Measurements from ENCODE around the gene ADCY5.
A peak's percentile ranks its signal among the peaks of the same experiment; 100 is the strongest.

ADCY5 gene

DNA sequence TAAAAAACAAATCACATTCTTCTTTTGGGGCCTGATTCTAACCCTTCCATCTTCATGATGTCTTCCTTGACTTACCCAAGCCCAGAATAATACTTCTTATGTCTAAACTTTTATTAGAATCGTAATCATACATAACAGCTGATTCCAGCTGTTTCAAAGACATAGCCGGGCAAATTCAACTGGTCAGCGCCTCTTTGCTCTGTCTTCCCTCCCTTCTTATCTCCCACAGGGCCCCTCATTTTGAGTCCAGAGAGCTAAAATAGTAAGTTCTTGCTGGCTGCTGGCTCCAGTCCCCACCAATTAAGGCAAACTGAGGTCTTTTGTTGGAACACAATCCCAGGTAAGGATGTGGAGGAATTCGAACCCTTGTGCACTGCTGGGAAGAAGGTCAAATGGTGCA lies 108.6 kb downstream of the ADCY5 start:
- DNase-seq = no peak

DNA sequence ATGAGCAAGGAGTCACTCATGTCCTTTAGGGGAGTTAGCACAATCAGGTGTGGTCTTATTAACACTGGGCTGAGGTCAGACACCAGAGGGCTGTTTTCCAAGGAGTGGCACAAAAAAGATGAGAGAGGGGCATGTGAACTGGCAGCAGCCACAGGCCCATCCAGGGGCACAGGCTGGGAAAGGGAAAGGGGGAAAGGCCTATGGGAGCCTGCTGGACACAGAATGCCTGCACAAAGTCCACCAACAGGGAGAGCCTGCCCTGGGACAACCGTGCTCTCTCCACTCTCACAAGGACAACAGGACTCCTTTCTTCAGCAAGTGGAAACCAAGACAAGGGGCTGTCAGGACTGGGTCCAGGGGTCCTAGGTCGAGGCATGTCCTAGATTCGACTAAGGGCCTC lies 109.6 kb downstream of the ADCY5 start:
- no peak for DNase-seq

DNA sequence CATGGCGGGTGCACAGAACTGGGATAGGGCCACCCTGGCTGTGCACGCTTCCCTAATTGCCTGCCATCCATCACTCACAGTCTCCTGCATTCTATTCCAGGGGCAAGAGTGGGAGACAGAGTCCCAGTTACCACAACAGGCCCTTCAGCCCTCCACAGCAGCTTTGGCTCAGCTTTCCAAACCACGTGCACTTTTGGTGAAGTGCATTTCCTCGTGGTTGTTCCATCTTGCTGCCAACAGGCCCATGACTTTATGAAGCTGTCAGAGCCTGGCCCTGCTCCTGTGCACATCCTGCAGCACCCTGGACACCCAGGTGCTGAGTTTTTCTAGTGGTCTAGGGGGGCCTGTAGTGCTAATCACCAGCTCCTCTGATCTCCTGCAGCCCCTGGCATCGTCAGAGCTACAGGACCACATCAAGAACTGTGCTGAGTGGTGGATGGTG lies 110.2 kb downstream of the ADCY5 start:
- DNase-seq = no peak

DNA sequence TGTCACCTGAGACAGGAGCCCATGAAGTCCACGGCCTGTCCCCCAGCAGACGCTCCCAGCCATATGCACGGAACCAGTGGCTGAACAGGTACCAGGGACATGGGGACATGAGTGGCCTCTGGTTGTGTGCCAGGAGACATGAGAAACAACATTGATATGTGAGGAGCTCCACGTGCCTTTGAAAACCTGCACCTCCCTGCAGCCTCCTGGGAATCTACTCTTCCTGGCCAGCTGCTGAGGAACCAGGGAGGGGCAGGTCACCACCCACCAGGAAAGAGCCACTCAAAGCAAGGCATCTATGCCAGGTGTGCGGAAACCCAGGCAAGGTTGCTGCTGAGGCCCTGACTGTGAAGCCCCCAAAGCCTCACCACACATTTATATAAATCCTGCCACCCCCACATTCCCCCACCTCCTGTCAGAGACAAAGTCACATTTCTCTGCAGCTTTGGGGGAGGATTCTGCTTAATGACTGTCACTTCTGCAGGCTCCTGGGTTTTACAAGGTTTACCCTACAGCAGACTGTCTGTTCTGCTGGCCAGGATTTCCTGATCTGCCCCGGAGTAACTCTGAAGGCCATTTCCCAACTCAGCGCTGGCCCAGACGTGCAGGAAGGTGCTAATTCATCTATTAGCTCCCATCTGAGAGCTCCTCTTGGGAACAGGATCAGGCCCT lies 110.8 kb downstream of the ADCY5 start:
- DNase-seq = no peak

DNA sequence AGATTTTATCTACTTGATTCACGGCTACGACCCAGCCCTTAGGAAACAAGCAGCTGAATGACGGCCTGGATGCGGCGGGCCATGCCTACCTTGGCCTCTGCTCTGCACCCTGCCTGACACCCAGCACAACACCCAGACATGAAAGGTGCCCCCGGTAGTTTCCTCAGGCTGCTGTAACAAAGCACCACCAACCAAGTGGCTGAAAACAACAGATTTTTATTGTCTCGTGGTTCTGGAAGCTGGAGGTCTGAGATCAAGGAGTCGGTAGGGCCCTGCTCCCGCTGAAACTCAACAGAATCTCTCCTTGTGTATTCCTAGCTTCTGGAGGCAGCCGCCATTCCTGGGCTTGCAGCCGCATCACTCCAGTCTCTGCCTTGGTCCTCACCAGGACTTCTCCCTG lies 111.7 kb downstream of the ADCY5 start:
- DNase-seq = no peak

DNA sequence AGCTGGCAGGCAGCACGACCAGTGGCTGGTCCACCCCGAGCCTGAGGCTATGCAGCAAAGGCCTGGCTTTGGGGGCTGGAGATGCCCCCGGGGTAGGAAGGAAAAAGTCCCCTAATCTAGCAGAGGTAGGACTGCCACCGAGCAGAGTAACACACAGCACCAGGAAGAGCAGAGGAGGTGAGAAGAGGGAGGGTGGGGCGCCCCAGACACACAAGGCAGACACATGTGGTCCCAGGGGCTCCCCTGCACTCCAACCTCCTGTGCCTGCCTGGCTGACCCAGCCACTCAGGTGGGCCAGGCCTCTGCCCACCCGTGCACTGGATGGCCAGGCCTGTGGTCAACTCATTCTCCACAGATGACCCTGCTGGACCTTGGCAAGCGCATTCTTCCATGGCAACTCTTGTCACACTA lies 112.4 kb downstream of the ADCY5 start:
- no peak for DNase-seq

DNA sequence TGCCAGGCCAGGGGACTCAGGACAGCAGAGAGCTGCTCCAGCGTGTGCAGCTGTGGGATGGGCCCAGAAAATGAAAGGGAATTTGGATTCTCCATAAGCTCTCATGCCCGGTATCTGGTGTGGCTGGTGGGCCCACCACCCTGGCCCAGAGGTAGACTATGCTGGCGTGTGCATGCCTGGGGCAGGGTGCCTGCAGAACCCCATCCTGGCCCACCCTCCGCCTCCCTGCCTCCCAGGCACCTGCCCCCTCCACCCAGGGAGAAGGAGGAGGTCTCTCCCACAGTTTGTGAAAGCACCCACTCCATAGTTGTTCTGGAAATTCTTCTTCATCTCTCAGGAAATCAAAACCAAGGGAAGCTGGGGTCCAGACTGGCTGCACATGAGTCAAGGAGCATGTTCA lies 112.9 kb downstream of the ADCY5 start:
- no peak for DNase-seq

DNA sequence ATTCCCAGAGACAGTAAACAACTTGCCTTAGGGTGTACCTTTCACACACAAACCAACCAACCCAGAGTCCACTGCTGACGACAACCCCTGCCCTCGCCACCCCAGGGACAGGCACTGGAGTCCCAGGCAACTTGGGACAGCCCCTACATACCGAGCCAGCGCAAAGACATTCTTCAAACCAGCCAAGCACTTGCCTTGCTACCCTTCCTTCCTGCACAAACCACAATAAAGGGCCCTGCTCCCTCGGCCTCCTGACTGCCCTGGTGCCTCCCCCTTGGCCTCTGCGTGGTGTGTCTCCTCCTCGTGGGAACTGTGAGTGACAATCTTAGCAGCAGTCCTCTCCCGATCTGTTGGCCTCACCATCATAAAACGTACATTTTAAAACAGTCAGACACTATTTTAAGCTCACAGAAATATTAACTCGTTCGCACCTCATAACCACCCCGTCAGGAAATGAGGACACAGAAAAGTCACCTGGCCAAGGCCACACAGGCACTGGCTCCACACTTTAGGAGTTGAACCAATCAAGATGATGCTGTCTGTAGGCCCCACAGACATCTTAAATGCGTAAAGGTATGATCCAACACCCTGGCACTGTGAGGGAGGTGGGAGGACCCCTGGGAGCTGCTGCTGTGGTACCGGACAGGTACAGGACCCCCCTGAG lies 113.8 kb downstream of the ADCY5 start:
- DNase-seq = no peak

DNA sequence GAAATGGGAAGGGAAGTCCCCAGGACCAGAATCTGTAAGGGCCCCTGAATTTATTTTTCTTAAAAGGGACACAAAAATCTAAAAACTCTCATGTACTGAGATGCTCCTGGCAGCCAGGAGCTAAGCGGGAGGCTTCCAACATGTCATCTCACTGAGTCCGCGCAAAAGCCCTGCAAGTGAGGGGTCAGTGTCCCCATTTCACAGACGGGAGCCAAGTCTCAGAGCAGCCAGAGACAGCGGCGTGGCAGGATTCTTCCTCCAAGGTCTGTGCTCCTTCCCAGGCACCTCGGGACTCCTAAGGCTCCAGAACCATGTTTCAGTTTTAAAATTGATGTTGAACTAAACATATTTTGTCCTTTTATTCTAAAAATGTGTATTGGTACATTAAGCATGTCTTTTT lies 114.8 kb downstream of the ADCY5 start:
- DNase-seq = no peak

DNA sequence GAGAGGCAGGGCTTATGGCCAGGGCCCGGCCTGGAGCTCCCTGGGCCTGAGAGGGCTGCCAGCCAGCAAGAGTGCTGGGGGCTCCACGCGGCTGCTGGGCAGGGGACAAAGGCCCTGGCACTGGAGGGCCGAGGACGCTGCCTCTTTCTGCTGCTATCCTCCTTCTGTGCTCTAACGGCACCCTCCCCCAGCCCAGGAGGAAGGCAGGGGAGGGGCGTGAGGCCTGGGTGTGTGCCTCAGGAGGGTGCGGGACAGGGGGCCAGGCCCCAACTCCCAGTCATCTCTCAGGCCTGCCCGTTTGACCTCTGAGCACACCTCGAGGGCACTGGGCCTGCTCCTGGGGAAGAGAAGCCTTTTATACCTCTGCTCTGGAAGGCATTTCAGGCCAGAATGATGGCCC lies 115.5 kb downstream of the ADCY5 start:
- no peak for DNase-seq

DNA sequence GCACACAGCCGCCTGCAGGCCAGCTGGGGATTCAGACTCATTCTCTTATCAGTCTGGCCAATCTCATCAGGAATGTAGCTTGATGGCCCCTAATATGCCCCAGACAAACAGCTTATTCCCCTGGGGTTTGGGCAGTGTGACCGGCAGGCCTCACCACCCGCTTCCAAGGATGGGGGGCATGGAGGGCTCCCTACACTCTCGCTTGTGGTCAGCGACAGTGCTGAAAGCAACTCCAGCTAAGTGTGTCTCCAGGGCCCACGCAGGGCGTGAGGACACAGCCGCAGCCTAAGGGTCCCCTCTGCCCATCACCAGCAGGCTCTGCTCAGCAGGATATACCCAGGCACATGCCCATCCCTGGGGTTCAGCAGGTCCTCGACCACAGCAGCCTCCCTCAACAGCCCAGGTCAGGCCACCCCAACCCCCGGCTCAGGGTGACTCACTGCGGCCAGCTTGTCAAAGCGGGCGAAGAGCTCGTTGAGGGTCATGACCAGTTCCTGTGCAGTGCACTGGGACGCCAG lies 116.7 kb downstream of the ADCY5 start:
- no peak for DNase-seq

DNA sequence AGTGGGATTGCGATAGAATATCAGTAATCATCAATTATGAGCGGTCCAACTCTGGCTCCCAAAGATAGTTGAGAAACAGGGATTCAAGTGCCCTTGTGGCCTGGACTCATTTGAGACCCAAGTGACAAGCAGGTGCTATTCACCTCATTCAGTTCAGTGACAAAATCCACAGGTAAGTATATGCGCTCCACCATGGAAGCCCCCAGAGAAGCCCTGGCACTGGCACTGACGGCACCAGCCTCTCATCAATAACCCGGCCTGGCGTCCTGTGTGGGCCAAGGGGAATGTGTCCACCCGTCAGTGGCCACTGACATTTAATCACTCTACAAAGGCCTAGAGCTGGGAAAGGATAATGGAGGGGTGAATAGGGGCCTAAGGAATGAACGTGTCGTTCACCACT lies 117.2 kb downstream of the ADCY5 start:
- DNase-seq = no peak

DNA sequence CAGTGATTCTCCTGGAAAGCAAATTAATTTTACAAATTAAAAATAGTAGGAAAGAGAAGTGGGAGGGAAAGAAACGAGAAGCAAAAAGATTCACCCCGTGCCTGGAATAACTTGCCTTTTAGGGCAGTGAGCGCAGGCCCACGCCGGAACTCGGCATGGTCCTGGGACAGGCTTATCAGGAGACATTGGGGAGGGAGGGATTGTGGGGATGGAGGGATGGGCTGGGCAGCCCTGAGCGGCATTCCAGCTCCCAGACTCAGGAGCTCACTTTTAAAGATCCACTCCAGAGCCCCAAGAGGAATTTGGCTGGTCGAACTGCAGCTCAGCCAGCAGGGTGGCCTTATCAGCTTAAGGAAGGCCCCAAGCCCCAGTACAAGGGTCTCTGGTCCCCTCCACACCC lies 117.9 kb downstream of the ADCY5 start:
- DNase-seq = no peak

DNA sequence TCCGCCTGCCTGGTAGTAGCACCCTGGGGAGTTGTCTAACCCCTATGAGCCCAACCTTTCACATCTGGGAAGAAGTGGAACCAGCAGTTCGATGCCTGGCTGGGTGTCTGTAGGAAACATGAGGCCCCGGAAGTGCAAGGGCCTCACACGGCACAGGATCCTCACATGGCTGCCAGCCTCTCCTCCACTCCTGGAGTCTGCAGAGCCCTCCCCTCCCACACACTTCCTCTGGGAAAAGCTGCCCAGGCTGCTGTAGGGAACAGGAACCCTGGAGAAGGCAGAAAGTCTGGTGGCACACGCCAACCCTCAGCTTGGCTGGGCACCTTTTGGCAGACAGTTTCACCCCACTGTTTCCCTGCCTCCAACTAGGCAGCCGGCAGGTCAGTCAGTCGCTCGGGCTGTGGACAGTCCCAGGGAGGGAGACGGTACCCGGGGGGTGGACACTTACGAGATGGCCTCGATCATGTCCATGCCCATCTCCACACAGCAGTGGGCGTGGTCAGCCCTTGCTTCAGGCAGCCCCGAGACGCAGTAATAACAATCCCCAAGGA lies 118.4 kb downstream of the ADCY5 start:
- no peak for DNase-seq

DNA sequence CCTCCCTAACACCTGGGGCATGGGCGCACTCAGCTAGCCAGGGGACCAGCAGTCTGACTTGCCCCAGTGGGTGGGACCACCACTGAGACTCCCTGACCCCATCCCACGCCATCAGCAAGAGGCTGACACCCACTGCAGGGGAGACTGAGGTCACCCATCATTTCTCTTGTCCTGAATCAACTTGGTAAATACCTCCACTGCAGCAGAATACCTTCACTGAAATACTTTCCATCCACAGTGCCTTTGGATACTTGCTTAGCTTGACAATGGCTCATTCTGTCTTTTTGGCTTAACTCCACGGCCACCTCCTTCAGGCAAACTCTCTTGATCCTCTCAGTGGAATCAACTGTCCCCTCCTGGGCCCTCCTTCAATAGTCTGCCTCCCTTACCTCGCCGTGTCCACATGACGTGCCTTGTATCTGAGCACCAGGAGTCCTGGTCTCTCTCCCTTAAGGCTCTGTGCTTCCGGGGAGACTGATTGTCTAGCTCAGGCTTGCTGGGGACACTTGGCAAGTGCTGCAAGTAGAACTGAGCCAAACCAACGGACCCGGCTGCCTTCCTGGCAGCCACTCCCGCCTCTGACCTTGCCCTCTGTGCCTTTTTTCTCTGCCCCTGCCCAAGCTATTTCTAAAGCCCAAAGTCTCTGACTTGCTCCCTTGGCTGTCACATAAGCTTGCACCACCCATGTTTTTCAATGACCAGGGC lies 119.1 kb downstream of the ADCY5 start:
- DNase-seq = no peak

DNA sequence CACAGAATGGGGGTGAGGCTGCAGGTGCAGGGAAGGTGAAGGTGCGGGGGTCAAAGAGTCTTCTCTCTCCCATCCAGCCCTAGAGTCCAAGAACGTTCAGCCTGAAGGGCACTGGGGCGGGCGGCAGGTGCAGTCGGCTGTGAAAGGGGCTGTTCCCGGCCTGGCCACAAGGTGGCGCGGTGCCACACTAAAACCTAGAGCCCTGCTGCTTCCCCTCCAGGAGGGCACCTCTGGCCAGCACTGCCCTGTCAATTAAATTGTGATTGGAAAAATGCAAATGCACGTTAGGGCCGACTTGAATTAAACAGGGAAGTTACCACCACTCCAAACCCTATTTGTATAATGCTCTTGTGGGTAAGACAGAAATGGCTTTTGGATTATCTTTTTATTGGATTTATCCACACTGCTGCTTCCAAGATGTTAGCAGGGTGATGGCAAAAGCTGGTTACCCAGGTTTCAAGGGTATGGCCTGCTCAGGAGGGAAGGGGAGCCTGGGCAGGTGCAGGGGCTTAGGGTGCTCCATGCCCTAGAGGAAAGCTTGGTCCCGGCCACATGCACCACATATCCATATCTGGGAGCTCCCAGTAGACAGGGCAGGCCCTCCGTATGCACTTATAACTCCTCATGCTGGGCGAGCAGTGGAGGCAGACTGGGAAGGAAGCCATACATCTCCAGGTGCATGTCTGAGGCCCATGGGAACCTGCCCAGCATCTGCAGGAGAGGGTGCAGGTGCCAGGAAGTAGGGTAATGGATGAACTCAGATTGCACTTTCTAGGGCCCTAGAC lies 119.8 kb downstream of the ADCY5 start:
- peak; percentile 70 to 89 (median 80) for DNase-seq

DNA sequence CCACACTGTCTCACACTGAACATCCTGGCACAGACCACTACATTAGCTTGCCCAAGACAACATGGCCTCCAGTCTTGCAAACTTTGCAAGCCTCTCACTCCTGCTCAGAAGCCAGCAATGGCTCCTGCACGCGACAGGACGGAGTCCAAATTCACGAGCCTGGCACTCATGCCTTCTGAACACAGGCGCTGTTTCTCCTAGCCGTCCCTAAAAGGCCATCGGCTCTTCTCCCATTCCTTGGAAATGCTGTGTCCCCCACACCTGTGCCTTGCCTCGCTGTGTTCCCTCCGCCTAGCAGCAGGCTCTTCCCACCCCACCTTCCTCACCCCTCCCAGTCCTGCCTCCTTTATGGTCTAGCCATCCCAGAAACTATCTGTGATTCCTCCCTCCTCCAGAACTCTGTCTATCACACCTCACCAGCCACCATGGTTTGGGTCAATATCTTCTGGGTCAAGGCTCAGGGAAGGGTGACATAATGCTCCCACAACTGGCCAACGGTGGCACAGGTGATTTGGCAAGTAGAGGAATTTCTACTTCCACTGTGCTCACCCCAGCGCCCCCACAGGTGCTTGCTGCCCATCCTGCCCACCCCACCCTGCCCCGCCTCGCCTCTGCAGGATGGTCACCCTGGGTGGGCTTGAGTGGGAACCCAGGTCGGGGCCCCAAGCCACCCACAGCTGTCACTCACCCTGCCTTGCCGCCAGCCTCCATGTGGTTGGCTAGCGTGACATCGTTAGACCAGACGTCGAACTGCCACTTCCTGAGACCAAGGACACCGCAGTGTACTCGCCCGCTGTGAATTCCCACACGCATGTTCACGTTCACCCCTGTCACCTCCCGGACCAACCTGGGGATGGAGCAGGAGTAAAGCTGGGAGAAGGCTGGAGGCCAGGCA lies 120.7 kb downstream of the ADCY5 start:
- no peak for DNase-seq

DNA sequence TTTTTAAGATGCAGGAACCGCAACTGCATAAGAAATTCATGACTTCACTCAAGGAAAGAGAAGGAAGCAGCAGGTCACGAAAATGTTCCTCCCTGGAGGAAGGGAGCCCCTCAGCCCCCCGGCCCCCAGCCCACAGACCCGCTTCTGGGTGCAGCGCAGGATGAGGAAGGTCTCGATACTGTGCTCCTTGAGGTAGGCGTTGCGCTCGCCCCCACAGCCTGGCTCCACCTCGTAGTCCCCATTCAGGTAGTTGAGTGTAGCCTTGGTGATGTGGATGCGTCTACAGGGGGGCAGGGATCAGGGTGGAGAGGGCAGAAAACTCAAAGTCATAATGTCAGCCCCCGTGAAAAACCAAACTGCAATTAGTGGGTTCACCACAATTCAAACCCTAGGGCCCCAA lies 121.4 kb downstream of the ADCY5 start:
- DNase-seq = no peak

DNA sequence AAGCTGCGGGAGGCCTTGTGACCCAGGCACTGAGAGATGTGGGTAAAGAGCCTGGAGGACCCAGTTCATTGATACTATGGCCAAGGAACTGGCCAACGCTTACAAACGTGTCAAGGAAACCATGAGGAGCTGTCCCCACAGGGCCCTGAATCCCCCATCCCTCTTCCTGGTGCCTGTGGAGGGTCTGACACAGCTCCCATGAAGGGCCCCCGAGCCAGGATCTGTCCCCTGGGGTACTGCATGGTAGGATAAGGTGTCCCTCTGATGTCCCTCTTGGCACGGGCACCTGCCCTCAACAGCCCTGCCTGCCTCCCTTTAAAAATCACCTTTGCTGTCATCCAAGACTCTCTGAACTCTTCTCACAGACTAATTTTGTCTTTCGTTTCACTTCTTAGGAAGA lies 122.4 kb downstream of the ADCY5 start:
- DNase-seq = no peak

DNA sequence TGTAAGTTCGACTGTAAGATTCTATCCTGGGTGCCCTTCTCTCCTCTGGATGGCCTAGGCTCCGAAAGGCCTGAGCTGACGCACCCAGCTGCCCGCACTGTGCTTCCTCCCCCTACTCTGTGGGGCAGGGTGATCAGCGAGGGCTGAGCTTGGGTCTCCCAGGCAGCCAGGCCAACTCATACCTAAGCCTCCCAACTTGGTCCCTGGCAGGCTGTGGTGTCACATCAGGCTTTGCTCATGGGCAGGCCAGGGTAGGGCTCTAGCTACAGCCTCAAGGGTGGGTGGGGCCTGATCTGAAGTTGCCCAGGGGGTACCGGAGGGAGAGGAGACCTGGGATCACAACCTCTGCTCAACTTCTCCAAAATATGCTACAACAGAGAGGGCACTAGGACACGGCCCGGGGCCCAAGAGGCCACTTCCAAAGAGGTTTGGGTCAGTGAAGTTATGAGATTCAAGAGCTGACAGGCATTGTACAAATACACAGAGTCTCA lies 123.1 kb downstream of the ADCY5 start:
- DNase-seq = no peak

All from suppressor macrophage (primary cell).